ENCODE data around the gene PCIF1. TPM values are rescaled to one million over a fixed set of nuclear protein-coding genes. Genes with fewer than 3 reads are reported as not detected.

The PCIF1 gene
- total and polyA plus RNA-seq, 9 of the 15 experiments (the other 6 are each of a cell fraction or from before 2014, with no cell fraction given): 5.8 to 29.4 (median 11.3) TPM

DNA sequence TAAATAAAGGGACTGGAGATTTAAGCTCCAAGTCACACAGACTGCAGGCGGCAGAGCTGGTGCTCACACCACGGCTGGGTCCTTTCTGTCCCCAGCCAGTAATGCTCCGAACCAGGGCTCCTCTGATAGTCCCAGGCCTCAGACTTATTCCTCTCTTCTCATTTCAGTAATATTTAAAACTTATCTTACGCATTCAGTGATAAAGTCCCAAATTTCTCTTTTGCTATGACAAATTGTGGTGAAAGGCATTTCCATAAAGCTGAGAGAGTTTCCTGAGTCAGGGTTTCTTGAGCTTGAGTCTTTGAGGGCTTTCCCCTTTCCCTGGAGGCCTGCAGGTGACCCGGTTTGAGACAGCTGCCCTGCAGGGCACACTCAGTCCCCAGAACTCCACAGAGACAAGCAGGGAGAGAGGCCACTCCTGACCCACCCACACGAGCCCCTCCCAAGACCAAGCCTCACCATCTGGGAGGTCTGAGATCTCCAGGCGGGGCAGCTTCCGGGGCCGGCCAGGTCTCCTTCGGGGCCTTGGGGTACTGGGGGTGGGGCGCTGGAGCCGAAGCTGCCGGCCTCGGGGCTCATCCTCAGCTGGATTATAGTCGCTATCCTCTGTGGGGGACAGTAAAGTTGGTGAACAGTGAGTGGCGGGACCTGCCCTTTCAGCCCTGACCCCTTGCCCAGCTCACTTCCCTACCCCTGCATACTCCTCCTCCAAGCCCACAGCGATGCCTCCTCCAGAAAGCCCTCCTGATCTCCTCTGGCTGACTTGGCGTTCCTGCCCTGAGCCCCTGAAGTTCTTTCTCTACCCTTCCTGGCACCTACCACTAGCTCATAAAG lies 30.9 kb downstream of the PCIF1 start:
- H3K9me3 ChIP-seq (replicated peaks; ENCODE audit: control insufficient read depth, insufficient read depth, low read depth, low read length): no peaks in the 10 kb centered on the region
- WGBS (ENCODE audit: insufficient coverage, low coverage, missing lambda C conversion rate): 84% methylated on average over 16 of the region's 18 CpGs
- no peak overlapping the region for H3K4me2 ChIP-seq (ENCODE audit: insufficient read depth, low read length)
- no peak overlapping the region for H2AFZ ChIP-seq (ENCODE audit: low read depth, low read length)
- peaks cover 5 to 27% of the 10 kb centered on the region in 2 experiments; a peak in 4 of 5 replicates for H3K4me1 ChIP-seq (replicated peaks in 1 of 2; ENCODE audit: control insufficient read depth in 2 of 2, insufficient read depth in 2 of 2, low read length in 2 of 2)
- H3K27me3 ChIP-seq (ENCODE audit: control insufficient read depth in 2 of 2, insufficient read depth in 2 of 2, low read length in 2 of 2): no peaks in the 10 kb centered on the region
- H3K36me3 ChIP-seq (ENCODE audit: control insufficient read depth, insufficient read depth, low read length): peaks cover 80% of the 10 kb centered on the region; the same call in 2 of the 3 replicates
- ChIA-PET POLR2A (interaction anchor here (1.0 to 1.9 kb wide), 3 partner anchors 7 to 31 kb away, joined by 3 to 10 read pairs (median 3); partner anchors contain the start of gene PCIF1), CTCF (ENCODE audit: low intra/inter-chr PET ratio) (interaction anchor here (0.7 kb wide), 1 partner anchor 190 kb away, joined by 3 read pairs; no protein-coding TSS in a partner anchor)
- H3K27ac ChIP-seq (ENCODE audit: extremely low read depth, low read depth, low read length): no peak overlapping the region
- in situ Hi-C loops (cut with MboI): no loop called here
- no peak overlapping the region for H3K4me3 ChIP-seq
- no TSS peak for BruUV-seq (replicated peaks)
- DNase-seq (ENCODE audit: extremely low read depth in 1 of 4, low spot score in 3 of 4) (peak in 1 of 4 experiments; percentile 18), FAIRE-seq (no peak), ATAC-seq (no peak)
- H3K9me1 ChIP-seq (ENCODE audit: control insufficient read depth, insufficient read depth, low read length): no peaks in the 10 kb centered on the region
- peaks cover 3% of the 10 kb centered on the region; the same call in 1 of the 3 replicates for H3K79me2 ChIP-seq (ENCODE audit: control insufficient read depth, insufficient read depth, low read length)
- peak overlapping the region in 1 of 2 experiments; percentile 78; a peak in 2 of 4 replicates for H3K9ac ChIP-seq (ENCODE audit: insufficient read depth in 1 of 2, low read depth in 2 of 2, low read length in 2 of 2)
- H4K20me1 ChIP-seq (replicated peaks; ENCODE audit: control insufficient read depth, insufficient read depth, low read length): peaks cover 6% of the 10 kb centered on the region; the same call in 1 of the 2 replicates
- TF ChIP-seq ZFP36 (IDR thresholded peaks at IDR 0.05; ENCODE audit: low read depth, low read length, partially characterized antibody) (peak; percentile 75), TEAD2 (tag; IDR thresholded peaks at IDR 0.05) (no peak), XRCC3 (IDR thresholded peaks at IDR 0.05) (no peak), DMBX1 (CRISPR knock-in tag; IDR thresholded peaks at IDR 0.05; ENCODE audit: borderline replicate concordance) (no peak)
- TF ChIP-seq, protein P1, sequence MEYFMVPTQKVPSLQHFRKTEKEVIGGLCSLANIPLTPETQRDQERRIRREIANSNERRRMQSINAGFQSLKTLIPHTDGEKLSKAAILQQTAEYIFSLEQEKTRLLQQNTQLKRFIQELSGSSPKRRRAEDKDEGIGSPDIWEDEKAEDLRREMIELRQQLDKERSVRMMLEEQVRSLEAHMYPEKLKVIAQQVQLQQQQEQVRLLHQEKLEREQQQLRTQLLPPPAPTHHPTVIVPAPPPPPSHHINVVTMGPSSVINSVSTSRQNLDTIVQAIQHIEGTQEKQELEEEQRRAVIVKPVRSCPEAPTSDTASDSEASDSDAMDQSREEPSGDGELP (CRISPR knock-in tag; IDR thresholded peaks at IDR 0.05; ENCODE audit: borderline replicate concordance): no peak
- intact Hi-C loops (cut with micrococcal nuclease): no loop called here

Data from K562 (cell line).